GM12801 (cell line): ENCODE measurements around the gene TBC1D2.

Experiments used
- TF ChIP-seq, protein P1 (sequence below): IDR thresholded peaks from one replicate; pipeline ENCODE4 v1.5.1; 2011; ENCODE audit warnings: control low read depth; ENCODE audit not compliant: insufficient read length; ENCODE audit errors: extremely low read depth

TBC1D2 gene

GRCh38 chr9:98264516-98264915 is 9.1 kb upstream of the TBC1D2 start:
- TF ChIP-seq, protein P1, sequence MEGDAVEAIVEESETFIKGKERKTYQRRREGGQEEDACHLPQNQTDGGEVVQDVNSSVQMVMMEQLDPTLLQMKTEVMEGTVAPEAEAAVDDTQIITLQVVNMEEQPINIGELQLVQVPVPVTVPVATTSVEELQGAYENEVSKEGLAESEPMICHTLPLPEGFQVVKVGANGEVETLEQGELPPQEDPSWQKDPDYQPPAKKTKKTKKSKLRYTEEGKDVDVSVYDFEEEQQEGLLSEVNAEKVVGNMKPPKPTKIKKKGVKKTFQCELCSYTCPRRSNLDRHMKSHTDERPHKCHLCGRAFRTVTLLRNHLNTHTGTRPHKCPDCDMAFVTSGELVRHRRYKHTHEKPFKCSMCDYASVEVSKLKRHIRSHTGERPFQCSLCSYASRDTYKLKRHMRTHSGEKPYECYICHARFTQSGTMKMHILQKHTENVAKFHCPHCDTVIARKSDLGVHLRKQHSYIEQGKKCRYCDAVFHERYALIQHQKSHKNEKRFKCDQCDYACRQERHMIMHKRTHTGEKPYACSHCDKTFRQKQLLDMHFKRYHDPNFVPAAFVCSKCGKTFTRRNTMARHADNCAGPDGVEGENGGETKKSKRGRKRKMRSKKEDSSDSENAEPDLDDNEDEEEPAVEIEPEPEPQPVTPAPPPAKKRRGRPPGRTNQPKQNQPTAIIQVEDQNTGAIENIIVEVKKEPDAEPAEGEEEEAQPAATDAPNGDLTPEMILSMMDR: no peak

DNA sequence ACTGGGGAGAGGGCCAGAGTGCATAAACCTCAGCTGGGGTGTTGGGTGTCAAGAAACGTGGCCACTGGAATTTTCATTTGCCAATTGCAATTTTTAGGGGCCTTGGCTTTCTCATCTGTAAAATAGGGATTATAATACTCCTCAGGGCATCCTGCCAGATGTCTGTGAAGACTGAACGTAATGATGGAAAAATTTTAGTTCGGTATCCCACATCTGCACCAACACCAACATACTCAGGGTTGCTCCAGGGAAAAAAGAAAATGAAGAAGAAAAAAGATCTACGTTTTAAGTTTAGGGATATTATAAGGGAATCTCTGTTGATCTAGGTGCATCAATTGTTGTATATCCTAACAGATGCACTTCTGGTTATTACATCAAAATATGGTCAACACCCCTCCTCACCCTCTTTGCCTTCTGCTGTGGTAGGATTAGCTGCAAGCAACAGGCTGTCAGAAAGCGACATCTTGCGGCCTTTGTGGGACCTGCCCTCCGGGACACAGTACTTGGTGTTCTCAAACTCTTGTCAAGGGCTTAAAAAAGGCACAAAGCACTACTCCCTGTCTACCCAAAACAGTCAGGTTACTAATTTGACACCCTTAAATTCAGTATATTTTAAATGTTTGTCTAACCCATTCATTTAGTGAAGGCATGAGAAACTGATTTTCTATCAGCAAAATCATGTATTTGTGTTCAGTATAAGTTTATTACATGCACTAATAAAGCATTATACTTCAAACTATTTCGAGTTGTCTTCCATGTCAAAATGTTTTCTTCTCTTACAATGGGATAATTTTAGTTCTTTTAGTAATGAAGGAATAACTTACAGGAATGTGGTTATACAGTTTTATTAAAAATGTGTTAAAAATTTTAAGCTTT is 8.3 kb upstream of the TBC1D2 start:
- TF ChIP-seq, protein P1: peak; percentile 89

DNA sequence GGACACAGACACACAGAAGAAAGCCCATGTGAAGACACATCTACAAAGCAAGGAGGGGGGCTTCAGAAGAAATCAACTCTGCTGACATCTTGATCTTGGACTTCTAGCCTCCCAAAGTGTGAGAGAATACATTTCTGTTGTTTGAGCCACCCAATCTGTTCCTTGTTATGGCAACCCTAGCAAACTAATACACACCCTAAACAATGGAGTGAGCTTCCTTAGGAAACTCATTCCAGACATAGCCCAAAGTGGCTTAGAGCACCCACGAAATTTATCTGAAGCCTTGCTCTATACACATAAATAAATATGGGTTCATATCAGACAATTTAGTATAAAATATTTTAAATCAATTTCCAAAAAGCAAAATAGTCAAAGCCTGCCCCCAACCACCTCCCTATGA is 7.6 kb upstream of the TBC1D2 start:
- TF ChIP-seq, protein P1: no peak

DNA sequence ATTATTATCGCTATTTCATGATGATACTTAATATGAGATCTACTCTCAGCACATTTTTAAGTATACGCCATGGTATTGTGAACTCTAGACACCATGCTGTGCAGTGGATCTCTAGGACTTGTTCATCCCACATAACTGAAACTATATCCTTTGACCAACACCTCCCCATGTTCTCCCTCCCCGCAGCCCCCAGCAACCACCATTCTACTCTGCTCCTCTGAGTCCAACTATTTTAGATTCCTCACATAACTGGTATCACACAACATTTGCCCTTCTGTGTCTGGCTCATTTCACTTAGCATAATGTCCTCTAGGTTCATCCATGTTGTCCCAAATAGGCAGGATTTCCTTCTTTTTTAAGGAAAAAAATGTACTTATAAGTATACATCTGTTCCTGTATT is 6.6 kb upstream of the TBC1D2 start:
- TF ChIP-seq, protein P1: no peak

GRCh38 chr9:98260635-98261034 is 5.2 kb upstream of the TBC1D2 start:
- TF ChIP-seq, protein P1: no peak

DNA sequence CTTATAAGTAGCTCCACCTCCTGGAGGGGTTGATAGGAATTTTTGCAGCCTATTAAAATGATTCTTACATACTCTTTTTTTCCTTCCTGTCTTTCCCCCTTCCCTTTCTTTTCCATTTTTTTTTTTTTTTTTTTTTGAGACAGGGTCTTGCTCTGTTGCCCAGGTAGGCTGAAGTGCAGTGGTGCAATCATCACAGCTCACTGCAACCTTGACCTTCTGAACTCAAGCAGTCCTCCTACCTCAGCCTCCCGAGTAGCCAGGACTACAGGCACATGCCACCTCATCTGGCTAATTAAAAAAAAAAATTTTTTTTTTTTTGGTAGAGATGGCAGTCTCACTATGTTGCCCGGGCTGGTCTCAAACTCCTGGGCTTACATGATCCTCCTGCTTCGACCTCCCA is 4.3 kb upstream of the TBC1D2 start:
- TF ChIP-seq, protein P1: no peak

GRCh38 chr9:98256756-98257155 is 1.3 kb upstream of the TBC1D2 start:
- TF ChIP-seq, protein P1: no peak
